NCI-H2196 (cell line): ENCODE measurements around the gene SPC24.
A peak's percentile ranks its signal among the peaks of the same experiment; 100 is the strongest.
"Not testable (repeated sequence)": the region's sequence is repeated elsewhere in the genome, so short reads cannot be mapped to it uniquely, and the experiment has no call there.

Experiments
- DNase-seq: peaks from one replicate; lab custom pipeline; 2025; ENCODE audit not compliant: unreplicated experiment; lab: John Stamatoyannopoulos, UW

The SPC24 gene

DNA sequence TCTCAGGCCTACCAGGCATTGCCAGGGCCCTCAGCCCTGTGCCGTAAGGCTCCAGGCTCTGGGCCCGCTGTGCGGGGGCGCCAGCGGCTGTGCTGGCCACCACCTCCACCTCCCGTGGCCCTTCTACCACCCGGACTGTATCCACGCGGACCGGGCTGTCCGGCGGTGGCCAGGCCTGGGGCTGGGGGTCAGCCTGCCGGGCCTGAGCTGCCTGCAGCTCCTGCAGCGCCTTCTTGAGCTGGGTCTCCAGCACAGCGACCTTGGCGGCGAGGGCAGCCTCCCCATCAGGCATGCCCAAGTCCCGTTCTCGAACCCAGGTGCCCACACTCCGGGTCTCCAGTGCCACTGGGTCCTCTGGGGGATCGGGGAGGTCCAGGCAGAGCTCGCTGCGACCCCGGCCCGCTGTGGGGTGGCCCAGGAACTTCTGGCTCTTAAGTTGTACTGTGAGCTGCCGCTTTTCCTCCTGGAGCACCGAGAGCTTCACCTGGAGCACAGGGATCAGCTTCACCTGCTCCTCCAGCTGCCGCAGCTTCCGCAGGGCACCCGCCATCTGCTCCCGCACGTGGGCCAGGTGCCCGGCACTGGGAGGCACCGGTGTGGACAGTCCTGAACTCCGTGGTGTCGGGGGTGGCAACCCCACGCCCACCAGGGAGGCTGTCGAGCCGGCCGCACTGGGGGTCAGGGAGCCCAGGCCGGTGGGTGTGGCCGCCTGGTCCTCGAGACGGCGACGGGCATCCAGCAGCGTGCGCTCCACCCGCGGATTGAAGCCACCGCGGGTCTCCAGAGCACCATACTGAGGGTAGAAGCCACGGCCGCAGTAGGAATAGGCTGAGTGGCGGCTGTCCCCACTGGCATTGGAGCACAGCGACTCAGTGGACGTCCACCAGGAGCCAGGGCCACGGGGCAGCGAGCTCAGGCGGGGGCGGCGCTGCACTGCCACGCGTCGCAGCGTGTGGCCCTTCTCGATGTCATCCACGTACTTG lies 37.7 kb upstream of the SPC24 start:
- no peak for DNase-seq

DNA sequence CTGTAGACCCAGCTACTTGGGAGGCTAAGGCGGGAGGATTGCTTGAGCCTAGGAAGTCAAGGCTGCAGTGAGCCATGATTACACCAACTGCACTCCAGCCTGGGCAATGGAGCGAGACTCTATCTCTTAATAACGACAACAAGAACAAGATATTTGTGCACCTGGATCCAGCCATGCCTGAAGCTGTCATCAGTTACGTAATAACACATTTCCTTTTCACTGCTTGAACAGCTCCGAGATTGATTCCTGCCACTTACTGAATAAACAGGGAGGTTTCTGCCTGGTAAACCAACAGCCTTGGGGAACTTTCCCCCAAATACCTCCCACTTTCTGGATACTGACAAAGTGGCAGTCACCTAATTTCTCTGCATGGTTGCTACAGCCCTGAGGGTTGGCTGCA lies 36.4 kb upstream of the SPC24 start:
- DNase-seq = no peak

DNA sequence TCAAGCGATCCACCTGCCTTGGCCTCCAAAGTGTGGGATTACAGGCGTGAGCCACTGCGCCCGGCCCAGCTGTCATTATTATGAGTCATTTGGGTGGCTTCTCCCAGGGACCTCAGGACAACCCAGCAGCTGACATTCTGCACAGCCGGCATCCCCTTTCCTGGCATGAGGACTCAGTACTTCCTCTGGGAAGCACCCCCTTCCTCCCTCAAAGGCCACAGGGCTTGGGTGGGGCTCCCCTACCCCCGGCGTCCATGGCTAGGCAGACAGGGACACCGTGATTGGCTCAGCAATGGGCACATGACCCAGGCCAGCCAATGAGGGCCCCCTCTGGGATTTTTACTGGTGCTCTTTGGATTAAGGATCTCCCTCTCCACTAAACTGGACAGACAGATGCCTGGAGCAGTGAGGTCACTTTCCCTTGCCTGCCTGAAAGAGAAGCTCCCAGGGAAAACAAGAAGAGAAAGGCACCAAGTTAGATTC lies 35.7 kb upstream of the SPC24 start:
- peak; percentile 36 for DNase-seq

GRCh38 chr19:11190501-11190900 lies 34.9 kb upstream of the SPC24 start:
- DNase-seq = no peak

GRCh38 chr19:11187441-11187840 lies 31.9 kb upstream of the SPC24 start:
- no peak for DNase-seq

DNA sequence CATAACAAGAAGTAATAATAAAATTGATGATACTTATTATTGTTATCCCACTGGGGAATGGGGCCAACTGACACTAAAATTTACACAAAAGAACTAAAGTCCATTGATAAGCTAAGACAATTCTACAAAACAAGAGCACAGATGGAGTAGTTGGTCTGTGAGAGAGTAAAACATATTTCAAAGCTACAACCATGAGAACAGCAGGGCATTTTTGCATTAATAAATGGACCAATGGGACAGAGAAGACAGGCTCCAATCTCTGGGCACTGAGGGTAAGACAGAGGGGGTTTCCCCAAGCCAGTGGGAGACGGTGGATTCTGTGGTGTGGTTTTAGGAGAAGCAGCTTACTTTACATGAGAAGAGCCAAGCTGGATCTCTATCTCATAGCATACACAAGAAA lies 27.4 kb upstream of the SPC24 start:
- no peak for DNase-seq

DNA sequence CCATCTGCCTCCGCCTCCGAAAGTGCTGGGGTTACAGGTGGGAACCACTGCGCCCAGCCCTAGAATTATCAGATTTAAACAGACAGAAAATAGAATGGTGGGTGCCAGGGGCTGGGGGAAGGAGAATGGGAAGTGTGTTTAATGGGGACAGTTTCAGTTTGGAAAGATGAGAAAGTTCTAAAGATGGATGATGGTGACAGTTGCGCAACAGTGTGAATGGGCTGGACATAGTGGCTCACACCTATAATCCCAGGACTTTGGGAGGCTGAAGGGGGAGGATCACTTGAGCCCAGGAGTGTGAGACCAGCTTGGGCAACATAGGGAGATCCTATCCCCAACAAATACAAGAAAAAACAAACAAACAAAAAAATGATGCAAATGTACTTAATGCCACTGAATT lies 25.9 kb upstream of the SPC24 start:
- DNase-seq = no peak

DNA sequence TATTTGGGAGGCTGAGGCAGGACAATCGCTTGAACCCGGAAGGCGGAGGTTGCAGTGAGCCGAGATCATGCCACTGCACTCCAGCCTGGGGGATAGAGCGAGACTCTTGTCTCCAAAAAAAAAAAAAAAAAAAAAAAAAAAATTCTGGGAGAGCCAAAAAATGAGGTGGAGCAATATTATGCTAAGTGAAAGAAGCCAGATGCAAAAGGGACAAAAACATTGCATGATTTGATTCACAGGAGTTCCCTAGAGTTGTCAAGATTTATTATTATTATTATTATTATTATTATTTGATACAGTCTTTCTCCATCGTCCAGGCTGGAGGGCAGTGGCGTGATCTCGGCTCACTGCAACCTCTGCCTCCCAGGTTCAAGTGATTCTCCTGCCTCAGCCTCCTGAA lies 25.4 kb upstream of the SPC24 start:
- not testable (repeated sequence) for DNase-seq

DNA sequence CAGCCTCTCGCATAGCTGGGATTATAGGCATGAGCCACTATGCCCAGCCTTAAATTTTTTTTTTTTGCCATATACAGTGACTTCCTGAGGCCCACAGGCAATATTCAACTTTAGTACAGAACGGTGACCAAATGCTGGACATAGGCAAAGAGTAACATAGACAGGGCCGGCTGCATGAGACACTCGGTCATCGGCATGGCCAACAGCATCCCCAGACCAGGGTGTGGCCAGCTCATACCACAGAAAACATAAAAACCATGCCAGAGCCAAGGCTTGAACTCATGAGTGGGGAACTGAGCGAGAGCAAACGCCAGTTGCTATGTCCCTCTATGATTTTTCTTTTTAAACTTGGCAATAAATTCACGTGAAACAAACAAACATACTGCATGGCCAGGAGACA lies 24.8 kb upstream of the SPC24 start:
- no peak for DNase-seq

GRCh38 chr19:11179716-11180297 lies 24.2 kb upstream of the SPC24 start:
- DNase-seq = no peak

DNA sequence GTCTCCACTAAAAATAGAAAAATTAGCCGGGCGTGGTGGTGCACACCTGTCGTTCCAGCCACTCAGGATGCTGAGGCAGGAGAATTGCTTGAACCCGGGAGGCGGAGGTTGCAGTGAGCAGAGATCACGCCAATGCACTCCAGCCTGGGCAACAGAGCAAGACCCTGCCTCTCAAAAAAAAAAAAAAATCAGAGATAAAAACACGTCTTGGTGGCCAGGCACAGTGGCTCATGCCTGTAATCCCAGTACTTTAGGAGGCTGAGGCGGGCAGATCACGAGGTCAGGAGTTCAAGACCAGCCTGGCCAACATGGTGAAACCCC lies 23.5 kb upstream of the SPC24 start:
- DNase-seq = not testable (repeated sequence)

DNA sequence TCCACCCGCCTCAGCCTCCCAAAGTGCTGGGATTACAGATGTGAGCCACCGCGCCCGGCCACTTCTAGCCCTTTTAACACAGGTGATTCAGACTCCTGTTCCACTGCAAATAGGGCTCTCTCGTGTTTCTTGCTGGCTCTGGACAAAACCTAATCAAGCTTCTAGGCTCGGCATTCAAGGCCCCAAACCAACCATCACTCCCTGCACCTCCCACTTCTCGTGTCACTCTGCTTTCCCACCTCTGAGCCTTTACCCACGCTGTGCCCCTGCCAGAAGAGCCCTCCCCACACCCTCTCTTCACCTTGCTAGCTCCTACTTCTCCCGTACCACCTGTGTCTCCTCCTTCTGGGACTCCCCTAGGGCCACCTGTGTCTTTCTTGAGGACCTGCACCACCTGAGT lies 22.0 kb upstream of the SPC24 start:
- no peak for DNase-seq

GRCh38 chr19:11176466-11177193 lies 21.0 kb upstream of the SPC24 start:
- no peak for DNase-seq

GRCh38 chr19:11175920-11176319 lies 20.3 kb upstream of the SPC24 start:
- no peak for DNase-seq

DNA sequence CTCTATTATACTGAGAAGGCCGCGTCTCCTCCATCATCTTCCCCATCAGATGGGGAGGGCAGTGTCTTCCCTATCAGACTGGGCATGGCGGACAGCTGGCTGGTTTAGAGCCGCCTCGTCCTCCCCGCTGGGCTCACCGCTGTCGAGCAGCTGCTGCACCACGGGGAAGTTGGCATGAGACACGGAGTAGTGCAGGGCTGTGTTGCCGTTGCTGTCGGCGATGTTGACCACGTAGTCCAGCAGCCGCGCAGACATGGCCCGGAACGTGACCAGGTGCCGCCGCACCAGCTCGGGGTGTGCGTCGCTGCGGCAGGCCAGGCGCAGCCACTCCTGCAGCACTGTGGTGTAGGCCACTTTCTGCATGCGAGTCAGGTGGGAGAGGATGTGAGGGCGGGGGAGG lies 18.8 kb upstream of the SPC24 start:
- no peak for DNase-seq

DNA sequence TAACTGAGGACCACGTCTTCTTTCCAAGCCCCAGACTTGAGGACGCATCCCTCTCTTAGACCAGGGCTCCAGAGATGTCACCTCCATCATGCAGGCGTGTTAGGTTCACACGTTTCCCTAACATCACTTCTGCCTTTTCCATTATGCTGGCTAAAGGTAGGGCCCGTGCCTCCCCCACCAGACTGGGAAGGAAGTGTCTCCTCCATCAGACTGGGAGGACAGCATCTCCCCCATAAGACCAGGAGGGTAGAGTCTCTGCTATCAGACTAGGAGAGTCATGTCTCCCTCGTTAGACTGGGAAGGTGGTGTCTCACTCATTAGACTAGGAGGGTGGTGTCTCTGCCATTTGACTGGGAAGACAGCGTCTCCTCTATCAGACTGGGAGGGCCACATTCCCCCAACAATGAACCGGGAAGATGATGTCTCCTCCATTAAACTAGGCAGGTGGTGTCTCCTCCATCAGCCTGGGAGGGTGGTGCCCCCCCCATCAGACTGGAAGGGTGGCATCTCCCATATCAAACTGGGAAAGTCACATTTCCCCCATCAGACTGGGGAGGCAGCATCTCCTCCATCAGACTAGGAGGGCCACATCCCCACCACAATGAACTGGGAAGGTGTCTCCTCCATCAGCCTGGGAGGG lies 18.1 kb upstream of the SPC24 start:
- no peak for DNase-seq

DNA sequence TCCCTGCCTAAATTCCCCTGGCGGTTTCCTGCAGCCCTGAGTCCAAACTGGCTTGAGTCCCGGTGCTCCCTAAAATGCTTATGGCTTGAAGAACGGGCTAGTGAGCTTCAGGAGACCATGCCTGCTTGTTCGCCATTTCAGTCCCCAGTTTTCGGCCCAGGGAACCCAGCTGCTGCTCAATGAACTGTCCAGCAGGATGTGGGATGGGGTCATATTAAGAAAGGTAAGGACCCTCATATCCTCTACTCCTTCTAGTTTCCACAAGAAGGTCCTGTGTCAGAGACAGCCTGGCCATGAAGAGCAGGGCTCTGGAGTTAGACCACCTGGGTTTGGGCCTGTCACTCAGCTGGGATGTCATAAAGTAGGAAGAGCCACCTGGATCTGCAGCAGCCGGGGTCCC lies 17.0 kb upstream of the SPC24 start:
- DNase-seq = no peak

GRCh38 chr19:11171144-11171543 lies 15.6 kb upstream of the SPC24 start:
- no peak for DNase-seq

GRCh38 chr19:11169896-11170678 lies 14.5 kb upstream of the SPC24 start:
- no peak for DNase-seq

- DNase-seq = no peak
These were observed 13.0 kb upstream of the SPC24 start for GRCh38 chr19:11168568-11168967.
